NCI-H2196 (cell line): ENCODE results near the gene DDX54.

ENCODE experiments used
- DNase-seq: peaks from one replicate; lab custom pipeline; 2025; ENCODE audit not compliant: unreplicated experiment; lab: John Stamatoyannopoulos, UW

The DDX54 gene

DNA sequence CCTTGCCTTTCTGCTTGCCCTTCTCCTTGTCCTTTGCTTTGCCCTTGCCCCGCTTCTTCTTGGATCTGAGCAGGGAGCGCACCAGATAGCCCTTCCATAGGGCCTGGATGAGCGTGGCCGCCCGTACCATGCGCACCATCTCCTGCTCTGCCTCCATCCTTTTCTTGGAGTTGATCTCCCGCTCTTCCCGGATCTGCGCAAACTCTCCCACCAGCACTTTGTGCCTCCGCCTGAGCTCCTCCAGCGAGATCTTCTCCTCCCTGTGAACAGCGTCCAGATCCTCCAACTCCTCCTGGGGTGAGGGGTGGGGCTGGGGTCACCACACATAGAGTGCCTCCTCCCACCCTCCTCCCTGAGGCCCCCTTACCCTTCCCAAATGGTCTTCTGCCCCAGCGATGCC, 10.3 kb upstream of the DDX54 start:
- DNase-seq, result no peak

DNA sequence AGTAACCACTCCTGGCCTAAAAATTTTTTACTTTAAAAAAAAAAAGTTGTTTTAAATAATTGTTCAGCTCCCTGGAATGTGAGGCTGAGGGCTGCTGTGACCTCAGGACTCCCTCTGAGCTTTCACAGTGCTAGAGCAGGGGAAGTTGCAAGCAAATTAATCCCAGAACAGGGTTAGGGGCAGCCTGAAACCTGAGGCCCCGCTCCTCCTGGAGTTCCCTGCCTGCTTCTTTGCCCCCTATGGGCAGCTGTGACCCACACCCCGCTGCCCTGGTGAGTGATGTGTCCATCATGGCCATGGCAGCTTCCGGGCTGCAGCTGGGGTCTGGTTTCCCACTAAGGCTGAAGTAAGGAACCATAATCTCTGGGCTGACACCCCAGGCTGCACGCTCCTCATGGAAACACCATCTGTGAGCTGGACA, 9.7 kb upstream of the DDX54 start:
- no peak for DNase-seq

DNA sequence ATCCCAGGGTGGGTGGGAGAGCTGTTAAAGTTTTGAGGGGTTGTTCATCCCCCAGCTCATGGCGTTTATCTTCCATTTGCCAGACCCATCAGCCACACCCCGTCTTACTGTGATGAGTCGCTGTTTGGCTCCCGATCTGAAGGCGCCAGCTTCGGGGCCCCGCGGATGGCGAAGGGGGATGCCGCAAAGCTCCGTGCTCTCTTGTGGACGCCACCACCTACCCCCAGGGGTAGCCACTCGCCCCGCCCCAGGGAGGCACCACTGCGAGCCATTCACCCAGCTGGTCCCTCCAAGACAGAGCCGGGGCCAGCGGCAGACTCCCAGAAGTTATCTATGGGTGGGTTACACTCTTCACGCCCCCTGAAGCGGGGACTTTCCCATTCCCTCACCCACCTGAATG, 5.9 kb upstream of the DDX54 start:
- DNase-seq, result no peak

DNA sequence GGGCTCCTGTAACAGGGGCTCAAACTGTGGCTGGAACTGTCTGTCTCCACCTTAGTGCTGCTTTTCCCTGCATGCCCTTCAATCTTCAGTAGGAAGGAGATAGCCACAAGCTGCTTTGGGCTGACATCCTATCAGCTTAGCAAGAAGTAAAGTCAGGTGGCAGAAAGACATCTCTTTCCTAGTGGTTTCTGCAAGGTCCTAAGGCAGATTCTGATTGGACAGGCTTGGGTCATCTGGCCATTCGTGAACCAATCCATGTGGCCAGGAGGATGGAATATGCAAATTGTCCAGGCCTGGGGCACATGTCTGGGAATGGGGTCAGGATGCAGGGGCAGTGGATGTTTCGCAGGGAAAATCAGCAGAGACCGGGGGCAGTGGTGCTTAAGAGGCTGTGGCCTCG, 5.5 kb upstream of the DDX54 start:
- peak; percentile 63 for DNase-seq

DNA sequence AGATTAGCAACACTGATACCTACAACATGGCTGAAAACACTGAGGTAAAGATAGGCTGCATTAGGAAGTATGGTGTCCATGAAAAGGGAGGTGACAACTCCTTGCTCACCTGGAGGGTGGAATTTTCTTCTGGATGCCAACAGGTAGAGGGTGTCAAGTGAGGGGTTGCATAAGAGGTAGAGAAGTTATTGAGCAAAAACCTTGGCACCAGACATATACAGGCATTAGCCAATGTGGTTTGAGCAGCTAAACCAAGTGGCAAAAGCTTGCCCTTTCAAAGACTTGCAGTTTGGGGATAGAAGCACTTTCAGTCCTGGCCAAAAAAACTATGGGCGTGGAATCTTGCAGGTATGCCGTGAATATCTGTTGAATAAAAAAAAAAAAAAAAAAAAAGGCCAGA, 4.1 kb upstream of the DDX54 start:
- DNase-seq, result no peak

DNA sequence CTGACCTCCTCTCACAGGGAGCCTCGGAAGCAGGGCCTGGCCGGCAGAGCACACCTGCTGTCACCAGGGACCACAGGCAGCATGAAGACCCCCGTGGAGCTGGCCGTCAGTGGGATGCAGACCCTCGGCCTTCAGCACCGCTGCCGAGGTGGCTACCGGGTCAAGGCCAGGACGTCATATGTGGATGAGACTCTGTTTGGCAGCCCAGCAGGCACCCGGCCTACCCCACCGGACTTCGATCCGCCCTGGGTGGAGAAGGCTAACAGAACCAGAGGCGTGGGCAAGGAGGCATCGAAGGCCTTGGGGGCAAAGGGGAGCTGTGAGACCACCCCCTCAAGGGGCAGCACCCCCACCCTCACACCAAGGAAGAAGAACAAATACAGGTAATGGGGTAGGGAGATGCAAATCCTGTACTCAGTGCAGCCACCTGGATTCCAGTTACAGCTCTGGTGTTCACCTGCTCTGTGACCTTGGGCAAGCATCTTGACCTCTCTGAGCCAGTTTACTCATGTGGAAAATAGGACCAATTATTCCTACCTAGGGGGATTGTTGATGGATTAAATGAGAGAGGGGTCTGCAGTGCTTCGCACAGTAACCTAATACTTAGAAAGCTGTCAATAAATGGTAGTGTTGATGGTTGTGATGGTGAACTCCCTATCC, 1.5 kb upstream of the DDX54 start:
- DNase-seq, result no peak

DNA sequence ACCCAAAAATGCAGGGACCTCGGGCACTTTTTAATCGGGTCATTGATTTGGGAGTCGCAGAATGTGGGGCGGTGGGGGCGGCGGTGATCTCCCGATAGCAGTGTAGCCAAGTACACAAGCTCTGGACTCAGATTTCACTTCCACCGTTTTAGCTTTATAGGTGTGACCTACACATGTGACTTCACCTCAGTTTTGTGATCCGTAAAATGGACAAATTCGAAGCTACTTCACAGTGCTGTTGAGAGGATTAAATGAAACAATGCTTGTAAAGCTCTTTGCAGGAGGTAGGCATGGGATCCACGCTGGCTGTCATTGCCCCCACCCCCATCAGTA, 721 bp upstream of the DDX54 start:
- peak; percentile 24 for DNase-seq

DNA sequence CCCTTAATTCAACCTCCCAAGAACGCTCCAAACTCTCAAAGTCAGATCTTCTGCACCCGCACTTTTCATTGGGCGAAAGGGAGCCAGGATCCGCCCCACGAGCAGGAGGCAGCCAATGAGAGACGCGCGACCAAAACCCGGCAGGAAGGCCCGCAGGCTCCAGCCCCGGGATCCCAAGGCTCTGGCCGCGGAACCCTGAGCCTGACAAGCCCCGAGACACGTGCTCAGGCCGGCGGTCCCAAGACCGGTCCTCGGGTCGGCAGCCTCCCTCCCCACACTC, 438 bp downstream of the DDX54 start:
- peak; percentile 82 for DNase-seq

DNA sequence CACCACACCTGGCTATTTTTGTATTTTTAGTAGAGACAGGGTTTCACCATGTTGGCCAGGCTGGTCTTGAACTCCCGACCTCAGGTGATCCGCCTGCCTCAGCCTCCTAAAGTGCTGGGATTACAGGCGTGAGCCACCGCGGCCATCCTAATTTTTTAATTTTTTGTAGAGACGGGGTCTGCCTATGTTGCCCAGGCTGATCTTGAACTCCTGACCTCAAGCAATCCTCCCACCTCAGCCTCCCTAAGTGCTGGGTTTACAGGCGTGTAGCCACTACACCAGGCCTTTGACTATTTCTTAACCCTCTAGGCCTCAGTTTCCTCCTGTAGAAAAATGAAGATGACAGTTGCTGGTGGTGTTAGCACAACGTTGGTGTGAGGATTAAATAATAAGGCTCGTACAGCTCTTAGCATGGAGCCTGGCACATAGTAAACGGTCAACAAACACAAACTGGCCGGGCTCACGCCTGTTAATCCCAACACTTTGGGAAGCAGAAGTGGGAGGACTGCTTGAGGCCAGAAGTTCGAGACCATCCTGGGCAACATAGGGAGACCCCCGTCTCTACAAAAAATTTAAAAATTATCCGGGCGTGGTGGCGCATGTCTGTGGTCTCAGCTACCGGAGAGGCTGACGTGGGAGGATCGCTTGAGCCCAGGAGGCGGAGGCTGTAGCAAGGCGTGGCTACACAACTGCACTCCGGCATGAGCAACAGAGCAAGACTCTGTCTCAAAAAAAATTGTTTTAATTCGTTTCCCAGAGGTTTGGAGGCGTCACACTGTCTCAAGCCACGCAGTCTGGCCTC, 979 bp downstream of the DDX54 start:
- peak; percentile 67 for DNase-seq

DNA sequence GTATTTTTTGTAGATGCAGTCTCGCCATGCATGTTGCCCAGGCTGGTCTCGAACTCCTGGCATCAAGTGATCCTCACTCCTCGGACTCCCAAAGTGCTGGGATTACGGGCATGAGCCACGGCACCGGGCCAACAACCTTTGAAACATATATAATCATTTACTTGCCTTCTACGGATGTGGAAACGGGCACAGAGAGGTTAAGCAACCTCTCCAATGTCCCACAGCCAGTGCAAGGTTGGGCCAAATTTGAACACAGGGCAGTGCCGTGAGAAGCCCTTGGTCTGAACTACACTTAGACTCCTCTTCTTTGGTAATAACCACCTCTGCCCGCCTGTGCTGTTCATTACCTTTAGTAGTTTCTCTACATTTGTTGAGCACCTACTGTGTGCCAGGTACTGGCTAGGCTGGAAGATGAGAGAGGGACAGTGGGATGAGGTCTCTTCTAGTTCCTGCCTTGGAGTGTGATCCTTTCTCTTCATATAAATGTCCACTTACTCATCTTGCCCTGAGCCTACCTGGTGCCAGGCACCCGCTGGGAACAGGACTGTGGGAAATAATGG, 2.2 kb downstream of the DDX54 start:
- no peak for DNase-seq

DNA sequence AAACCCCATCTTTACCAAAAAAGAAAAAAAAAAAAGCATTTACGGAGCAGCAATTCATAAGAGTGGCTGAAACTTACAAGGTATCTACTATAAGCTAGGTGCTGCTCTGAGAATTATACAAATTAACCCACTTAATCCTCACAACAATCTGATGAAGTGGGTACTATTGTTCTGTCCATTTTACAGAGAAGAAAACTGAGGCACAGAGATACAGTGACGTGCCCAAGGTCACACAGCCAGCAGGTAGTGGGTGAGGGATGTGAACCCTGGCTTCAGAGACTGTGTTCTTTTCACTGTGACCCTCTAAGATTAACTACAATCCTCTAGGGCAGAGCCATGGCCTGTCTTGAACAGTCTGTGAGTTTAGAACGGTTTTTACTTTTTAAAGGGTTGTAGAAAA, 3.3 kb downstream of the DDX54 start:
- no peak for DNase-seq

DNA sequence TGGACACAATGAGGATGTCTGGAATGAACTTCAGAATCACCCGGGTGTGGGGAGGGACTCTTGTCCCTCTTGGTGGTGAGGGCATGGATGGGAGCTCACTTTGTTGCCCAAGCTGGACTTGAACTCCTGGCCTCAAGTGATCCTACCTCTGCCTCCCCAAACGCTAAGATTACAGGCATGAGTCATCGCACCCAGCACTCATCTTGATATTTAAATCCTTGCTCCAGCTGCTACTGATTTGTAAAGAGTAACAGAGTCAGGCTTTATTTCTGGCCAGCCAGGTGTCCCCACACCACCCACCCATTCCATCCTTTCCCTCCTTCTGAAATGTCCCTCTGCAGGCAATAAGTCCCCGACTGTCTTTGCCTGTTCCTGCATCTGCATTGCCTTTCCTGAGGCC, 4.9 kb downstream of the DDX54 start:
- DNase-seq, result no peak

DNA sequence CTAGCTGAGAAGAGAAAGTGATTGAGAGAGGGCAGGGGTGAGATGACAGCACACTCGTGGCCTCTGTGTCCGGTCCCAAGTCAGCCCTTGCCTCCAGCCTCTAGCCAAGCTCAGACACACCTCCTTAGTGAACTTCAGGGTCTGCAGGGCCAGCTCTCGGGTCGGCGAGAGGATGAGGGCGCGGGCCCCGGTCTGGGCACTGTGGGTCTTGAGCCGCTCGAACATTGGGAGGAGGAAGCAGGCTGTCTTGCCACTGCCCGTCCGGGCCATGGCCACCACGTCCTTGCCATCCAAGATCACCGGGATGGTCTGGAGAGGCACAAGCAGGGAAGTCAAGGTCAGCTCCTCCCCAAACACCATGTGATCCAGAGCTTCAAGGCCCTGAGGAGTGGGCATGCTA, 6.3 kb downstream of the DDX54 start:
- DNase-seq, result no peak

DNA sequence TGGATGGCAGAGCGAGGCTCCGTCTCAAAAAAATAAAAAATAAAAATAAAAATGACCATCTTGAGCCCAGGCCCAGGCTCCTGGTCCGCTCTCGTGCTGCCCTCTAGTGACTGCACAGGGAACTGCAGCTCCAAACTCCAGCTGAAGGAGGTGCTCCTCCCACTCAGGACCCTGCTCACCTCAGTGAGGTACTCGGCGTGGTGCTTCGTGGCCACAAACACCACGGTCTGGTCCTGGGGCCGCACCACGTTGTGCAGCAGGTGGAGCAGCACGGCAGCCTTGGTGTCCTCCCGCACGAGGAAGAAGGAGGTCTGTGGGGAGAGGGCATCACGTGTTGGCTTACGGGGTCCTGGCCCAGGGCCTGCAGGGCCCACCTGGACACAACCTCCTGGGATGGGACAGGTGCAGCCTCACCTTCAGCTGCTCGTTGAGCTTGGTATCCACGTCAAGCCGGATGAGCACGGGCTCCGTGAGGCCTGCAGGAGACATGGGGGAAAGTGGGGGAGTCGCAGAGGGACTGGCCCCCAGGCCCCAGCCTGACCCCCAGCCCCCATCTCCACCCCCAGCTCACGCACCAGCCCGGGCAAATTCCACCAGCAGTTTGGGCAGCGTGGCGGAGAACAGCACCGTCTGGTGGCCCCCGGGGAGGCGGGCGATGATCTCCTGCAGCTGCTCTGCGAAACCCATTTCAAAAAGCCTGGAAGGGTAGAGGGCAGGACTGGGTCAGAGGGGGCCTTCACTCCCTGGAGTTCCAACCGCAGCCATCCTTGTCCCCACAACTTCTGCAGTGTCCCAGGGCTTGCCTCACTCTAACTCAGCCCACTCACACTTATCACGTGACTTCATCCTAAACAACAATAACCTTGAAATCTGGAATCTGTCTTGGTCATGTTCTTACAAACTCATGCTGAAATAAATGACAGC, 10.6 kb downstream of the DDX54 start:
- peak; percentile 69 for DNase-seq

DNA sequence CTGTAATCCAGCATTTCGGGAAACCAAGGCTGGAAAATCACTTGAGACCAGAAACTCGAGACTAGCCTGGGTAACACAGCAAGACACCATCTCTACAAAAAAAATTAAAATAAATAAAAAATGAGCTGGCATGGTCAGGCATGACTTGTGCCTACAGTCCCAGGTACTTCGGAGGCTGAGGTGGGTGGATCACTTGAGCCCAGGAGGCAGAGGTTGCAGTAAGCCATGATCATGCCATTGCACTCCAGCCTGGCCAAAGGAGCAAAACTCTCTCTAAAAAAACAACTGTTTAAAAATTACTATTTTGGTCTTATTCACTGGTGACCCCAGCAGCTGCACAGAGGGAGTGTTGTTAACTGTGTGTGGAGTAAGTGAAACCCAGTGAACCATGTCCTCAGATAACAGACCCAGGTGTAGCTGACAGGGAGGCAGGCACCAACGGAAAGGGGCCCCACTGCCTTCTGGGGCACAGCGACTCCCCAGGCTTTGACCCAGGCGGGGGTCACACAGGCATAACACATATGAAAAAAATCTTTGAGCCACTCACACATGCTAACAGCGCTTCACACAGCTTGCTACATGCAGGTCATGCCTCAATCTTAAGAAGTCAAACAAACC, 12.1 kb downstream of the DDX54 start:
- no peak for DNase-seq

DNA sequence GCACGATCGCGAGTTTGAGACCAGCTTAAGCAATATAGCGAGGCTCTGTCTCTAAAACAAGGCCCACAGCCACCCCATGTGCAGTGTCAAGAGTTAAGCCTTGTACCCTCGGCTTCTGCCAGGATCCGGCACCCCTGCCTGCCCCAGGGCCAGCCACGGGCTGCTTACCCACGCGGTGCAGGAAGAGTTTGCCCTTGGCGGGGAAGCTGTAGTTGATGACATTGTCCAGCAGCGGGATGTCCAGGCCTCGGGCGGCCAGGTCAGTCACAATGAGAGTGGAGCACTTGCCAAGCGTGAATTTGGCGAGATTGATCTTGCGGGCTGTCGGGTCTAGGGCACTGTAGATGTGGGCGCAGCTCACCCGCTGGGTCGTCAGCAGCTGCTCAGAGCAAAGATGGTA, 13.1 kb downstream of the DDX54 start:
- DNase-seq, result no peak

DNA sequence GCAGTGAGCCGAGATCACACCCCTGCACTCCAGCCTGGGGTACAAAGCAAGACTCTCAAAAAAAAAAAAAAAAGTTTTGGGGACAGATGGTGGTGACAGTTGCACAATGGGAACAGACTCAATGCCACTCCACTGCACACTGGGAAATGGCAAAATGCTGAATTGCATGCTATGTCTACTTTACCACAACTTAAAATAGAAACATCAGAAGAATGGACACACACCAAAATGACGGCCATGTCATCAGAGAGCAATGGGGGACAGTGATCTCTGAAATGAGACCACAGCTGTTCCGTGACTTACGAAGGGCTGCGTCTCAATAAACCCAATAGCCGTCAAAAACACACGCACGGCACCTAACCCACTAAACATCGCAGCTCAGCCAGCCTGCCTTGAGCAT, 13.7 kb downstream of the DDX54 start:
- no peak for DNase-seq

DNA sequence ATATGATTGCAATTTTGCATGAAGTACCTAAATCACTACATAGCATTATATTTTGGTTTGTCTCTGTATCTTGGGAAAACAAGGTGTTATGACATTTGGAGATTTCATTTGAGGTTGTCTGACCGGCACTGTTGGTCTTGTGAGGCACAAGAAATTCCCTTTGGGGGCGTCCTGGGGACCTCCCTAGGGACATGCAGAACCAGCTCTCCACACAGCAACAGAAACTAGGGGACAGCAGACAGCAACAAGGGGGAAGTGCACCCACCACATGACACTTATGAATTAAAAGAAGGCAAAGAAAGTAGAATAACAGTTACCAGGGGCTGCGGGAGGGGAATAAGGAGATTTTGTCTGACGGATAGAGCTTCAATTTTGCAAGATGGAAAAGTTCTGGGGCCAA, 14.4 kb downstream of the DDX54 start:
- DNase-seq, result no peak

DNA sequence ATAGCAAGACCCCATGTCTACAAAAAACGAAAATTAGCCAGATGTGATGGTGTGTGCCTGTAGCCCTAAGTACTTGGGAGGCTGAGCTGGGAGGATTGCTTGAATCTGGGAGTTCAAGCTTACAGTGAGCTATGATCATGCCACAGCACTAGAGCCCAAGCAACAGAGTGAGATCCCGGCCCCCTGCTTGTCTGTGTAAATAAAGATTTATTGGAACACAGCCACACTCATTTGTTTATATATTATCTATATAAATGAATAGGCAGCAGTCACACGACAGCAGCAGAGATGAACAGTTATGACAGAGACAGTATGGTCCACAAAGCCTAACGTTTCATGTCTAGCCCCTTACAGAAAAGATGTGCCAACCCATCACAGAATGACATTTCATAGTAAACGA, 14.8 kb downstream of the DDX54 start:
- DNase-seq, result no peak

DNA sequence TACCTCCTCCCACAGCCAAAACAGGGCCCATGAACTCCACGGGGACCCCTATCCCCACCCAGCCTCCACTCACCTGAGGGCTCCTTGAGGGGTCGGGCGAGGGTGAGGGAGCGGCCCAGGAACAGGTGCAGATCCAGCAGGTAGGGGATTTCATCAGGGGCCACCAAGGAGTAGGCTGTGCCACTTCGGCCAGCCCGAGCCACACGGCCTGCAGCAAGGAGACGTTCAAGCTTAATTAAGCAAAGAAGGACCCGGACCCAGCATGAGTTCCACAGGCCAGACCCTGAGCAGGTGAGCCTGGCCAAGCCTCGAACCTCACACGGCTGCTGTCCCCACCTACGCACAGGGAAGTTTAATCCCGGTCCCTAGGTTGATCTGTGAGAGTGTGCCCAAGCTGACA, 15.6 kb downstream of the DDX54 start:
- DNase-seq, result no peak

DNA sequence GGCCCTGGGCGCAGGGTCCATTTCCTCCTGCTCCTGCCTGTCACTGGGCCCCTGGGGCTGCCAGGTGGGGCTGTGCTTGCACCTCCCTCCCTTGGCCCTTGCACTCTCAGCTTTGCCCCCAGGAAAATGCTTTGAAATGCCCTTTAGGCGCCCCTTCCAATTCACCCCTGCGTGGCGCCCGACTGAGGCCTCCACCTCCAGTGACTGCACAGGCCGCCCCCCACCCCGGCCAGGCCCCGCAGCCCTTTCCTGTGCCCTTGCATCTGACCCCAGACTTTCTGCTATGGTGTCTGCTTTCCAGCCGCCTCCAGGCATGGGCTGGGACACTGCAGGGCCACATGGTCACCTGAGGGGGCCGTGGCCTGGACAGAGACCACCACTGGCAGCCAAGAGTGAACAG, 17.4 kb downstream of the DDX54 start:
- DNase-seq, result no peak
